ENCODE data around the gene PPFIBP1.
"Not testable (repeated sequence)": the region's sequence is repeated elsewhere in the genome, so short reads cannot be mapped to it uniquely, and the experiment has no call there.

The PPFIBP1 gene

GRCh38 chr12:27544858-27545257 is 20.9 kb downstream of the PPFIBP1 start:
- not testable (repeated sequence) for DNase-seq

- no peak for DNase-seq
These were observed 21.7 kb downstream of the PPFIBP1 start for GRCh38 chr12:27545665-27546064.

- no peak for DNase-seq
These were observed 23.6 kb downstream of the PPFIBP1 start for GRCh38 chr12:27547592-27547991.

GRCh38 chr12:27548301-27549199 is 24.5 kb downstream of the PPFIBP1 start:
- DNase-seq: no peak

GRCh38 chr12:27549236-27549800 is 25.3 kb downstream of the PPFIBP1 start:
- no peak for DNase-seq

GRCh38 chr12:27549801-27550652 is 26.0 kb downstream of the PPFIBP1 start:
- DNase-seq: no peak

- DNase-seq: no peak
These were observed 26.6 kb downstream of the PPFIBP1 start for GRCh38 chr12:27550653-27550975.

- DNase-seq: no peak
These were observed 27.3 kb downstream of the PPFIBP1 start for GRCh38 chr12:27551172-27551840.

GRCh38 chr12:27552235-27552634 is 28.2 kb downstream of the PPFIBP1 start:
- DNase-seq: no peak

GRCh38 chr12:27552886-27553560 is 29.0 kb downstream of the PPFIBP1 start:
- DNase-seq: no peak

GRCh38 chr12:27553941-27554340 is 29.9 kb downstream of the PPFIBP1 start:
- DNase-seq: no peak

- DNase-seq: no peak
These were observed 30.6 kb downstream of the PPFIBP1 start for GRCh38 chr12:27554421-27555186.

GRCh38 chr12:27555361-27555760 is 31.4 kb downstream of the PPFIBP1 start:
- DNase-seq: no peak

GRCh38 chr12:27555925-27556778 is 32.1 kb downstream of the PPFIBP1 start:
- DNase-seq: no peak

GRCh38 chr12:27560126-27560525 is 36.1 kb downstream of the PPFIBP1 start:
- DNase-seq: no peak

GRCh38 chr12:27561535-27562350 is 37.7 kb downstream of the PPFIBP1 start:
- no peak for DNase-seq

- no peak for DNase-seq
These were observed 40.7 kb downstream of the PPFIBP1 start for GRCh38 chr12:27564612-27565213.

- DNase-seq: no peak
These were observed 42.2 kb downstream of the PPFIBP1 start for GRCh38 chr12:27566159-27566558.

GRCh38 chr12:27566626-27567025 is 42.6 kb downstream of the PPFIBP1 start:
- DNase-seq: no peak

Data from effector CD4-positive, alpha-beta T cell (primary cell).